ENCODE data around the gene NBPF1. TPM values are rescaled to one million over a fixed set of nuclear protein-coding genes. Genes with fewer than 3 reads are reported as not detected.
A peak's percentile ranks its signal among the peaks of the same experiment; 100 is the strongest.

The NBPF1 gene
- total and polyA plus RNA-seq, 9 of the 15 experiments (the other 6 are each of a cell fraction or from before 2014, with no cell fraction given): 5.2 to 42.6 (median 24.1) TPM

DNA sequence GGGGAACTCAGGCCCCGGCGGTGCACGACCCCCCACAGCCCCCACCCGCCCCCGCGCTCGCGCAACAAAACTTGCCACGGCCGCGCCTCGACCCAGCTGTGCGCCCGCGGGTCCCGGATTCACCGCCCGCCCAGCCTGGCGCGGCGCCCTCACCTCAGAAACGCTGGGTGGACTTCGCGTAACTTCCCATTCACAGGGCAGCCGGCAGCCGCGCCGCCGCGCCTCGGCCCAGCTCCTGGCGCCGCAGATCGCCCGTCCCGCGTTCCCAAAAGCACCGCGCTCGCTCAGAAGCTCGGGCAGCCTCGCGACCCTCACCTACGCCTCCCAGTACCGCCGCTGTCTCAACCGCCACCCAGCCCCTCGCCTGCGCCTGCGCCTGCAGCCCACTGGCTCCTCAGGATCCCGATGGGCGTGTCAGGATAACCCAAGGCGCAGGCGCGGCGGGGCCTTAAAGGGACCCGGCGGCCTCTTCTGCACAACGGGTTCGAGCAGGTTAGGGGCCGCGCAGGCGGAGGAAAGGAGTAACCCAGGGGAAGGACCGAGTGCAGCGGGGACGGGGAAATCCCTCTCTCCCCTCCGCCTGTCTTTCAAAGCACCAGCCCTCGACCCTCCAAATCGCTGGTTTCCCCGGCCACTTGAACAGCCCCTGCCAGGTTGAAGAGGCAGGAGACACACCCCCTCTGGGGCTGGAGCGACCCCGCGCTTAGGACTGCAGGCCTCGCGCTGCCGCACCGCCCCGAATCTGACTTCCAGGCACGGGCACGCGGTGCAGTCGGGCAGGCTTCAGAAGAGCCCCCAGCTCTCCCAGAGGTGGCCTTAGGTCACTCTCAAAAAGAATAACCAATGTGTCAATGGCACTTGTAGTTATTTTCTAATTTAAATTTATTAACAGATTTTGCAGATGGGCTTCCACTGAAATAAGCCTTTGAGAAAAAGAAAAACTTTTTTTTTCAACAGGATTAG is at the start of gene NBPF1 (continued):
- TF ChIP-seq, protein P1, sequence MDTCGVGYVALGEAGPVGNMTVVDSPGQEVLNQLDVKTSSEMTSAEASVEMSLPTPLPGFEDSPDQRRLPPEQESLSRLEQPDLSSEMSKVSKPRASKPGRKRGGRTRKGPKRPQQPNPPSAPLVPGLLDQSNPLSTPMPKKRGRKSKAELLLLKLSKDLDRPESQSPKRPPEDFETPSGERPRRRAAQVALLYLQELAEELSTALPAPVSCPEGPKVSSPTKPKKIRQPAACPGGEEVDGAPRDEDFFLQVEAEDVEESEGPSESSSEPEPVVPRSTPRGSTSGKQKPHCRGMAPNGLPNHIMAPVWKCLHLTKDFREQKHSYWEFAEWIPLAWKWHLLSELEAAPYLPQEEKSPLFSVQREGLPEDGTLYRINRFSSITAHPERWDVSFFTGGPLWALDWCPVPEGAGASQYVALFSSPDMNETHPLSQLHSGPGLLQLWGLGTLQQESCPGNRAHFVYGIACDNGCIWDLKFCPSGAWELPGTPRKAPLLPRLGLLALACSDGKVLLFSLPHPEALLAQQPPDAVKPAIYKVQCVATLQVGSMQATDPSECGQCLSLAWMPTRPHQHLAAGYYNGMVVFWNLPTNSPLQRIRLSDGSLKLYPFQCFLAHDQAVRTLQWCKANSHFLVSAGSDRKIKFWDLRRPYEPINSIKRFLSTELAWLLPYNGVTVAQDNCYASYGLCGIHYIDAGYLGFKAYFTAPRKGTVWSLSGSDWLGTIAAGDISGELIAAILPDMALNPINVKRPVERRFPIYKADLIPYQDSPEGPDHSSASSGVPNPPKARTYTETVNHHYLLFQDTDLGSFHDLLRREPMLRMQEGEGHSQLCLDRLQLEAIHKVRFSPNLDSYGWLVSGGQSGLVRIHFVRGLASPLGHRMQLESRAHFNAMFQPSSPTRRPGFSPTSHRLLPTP (IDR thresholded peaks at IDR 0.05; ENCODE audit: borderline replicate concordance, extremely low read depth, insufficient read length): no peak
- TF ChIP-seq SMAD1 (IDR thresholded peaks at IDR 0.05; ENCODE audit: low read depth, low read length, partially characterized antibody): no peak
- TF ChIP-seq, protein P2, sequence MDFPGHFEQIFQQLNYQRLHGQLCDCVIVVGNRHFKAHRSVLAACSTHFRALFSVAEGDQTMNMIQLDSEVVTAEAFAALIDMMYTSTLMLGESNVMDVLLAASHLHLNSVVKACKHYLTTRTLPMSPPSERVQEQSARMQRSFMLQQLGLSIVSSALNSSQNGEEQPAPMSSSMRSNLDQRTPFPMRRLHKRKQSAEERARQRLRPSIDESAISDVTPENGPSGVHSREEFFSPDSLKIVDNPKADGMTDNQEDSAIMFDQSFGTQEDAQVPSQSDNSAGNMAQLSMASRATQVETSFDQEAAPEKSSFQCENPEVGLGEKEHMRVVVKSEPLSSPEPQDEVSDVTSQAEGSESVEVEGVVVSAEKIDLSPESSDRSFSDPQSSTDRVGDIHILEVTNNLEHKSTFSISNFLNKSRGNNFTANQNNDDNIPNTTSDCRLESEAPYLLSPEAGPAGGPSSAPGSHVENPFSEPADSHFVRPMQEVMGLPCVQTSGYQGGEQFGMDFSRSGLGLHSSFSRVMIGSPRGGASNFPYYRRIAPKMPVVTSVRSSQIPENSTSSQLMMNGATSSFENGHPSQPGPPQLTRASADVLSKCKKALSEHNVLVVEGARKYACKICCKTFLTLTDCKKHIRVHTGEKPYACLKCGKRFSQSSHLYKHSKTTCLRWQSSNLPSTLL (IDR thresholded peaks at IDR 0.05): no peak
- no peak for TF ChIP-seq TEAD4 (IDR thresholded peaks at IDR 0.05; ENCODE audit: low read length)
- TF ChIP-seq TEAD4 (CRISPR knock-in tag; IDR thresholded peaks at IDR 0.05; ENCODE audit: borderline replicate concordance): peak; percentile 24; the same call in 1 of the 2 replicates
- no peak for TF ChIP-seq MAFG (tag; conservative IDR thresholded peaks at IDR 0.05)
- peak; percentile 95 to 97 for TF ChIP-seq MAZ (CRISPR knock-in tag; conservative IDR thresholded peaks at IDR 0.05 in 1 of 2, IDR thresholded peaks at IDR 0.05 in 1 of 2)
- TF ChIP-seq GTF2A2 (tag; IDR thresholded peaks at IDR 0.05): 0 out of 2 replicates have a peak, but pooled peaks have one; percentile 39
- no peak for TF ChIP-seq YBX1 (IDR thresholded peaks at IDR 0.05)
- TF ChIP-seq, protein P3, sequence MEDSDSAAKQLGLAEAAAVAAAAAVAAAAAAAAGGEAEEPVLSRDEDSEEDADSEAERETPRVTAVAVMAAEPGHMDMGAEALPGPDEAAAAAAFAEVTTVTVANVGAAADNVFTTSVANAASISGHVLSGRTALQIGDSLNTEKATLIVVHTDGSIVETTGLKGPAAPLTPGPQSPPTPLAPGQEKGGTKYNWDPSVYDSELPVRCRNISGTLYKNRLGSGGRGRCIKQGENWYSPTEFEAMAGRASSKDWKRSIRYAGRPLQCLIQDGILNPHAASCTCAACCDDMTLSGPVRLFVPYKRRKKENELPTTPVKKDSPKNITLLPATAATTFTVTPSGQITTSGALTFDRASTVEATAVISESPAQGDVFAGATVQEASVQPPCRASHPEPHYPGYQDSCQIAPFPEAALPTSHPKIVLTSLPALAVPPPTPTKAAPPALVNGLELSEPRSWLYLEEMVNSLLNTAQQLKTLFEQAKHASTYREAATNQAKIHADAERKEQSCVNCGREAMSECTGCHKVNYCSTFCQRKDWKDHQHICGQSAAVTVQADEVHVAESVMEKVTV (CRISPR knock-in tag; IDR thresholded peaks at IDR 0.05): 0 out of 2 replicates have a peak, but pooled peaks have one; percentile 5
- TF ChIP-seq ZFX (CRISPR knock-in tag; IDR thresholded peaks at IDR 0.05): no peak
- TF ChIP-seq, protein P4, sequence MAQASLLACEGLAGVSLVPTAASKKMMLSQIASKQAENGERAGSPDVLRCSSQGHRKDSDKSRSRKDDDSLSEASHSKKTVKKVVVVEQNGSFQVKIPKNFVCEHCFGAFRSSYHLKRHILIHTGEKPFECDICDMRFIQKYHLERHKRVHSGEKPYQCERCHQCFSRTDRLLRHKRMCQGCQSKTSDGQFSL (CRISPR knock-in tag; IDR thresholded peaks at IDR 0.05): no peak
- TF ChIP-seq, protein P4 (tag; IDR thresholded peaks at IDR 0.05): no peak
- no peak for TF ChIP-seq MTA1 (IDR thresholded peaks at IDR 0.05; ENCODE audit: borderline replicate concordance)
- peak; percentile 84 for TF ChIP-seq ZNF133 (CRISPR knock-in tag; IDR thresholded peaks at IDR 0.05)
- no peak for TF ChIP-seq ASH1L (IDR thresholded peaks at IDR 0.05; ENCODE audit: borderline replicate concordance, low read depth, partially characterized antibody)
- TF ChIP-seq NFRKB (IDR thresholded peaks at IDR 0.05; ENCODE audit: low read depth): no peak
- no peak for TF ChIP-seq RAD51 (IDR thresholded peaks at IDR 0.05; ENCODE audit: borderline replicate concordance, low read depth)
- no peak for TF ChIP-seq ZFP36 (IDR thresholded peaks at IDR 0.05; ENCODE audit: low read depth, low read length, partially characterized antibody)
- no peak for TF ChIP-seq ZNF232 (CRISPR knock-in tag; IDR thresholded peaks at IDR 0.05)
